Vagina (tissue), 2 donors: ENCODE data around the gene PRTN3.

Experiments
- CTCF ChIP-seq, 3 experiments: fragments of 450-650 bp in 2 of 3; fragments of 200-600 bp in 1 of 3; sonication (generic) in 1 of 3; IDR thresholded peaks; one replicate each; pipeline ENCODE4 v1.5.1; 2017 to 2019; ENCODE audit warnings: antibody characterized with exemption in 3 of 3, mild to moderate bottlenecking in 2 of 3, moderate library complexity in 2 of 3
- POLR2A ChIP-seq, 2 donors: fragments of 450-650 bp; IDR thresholded peaks; one replicate each; pipeline ENCODE4 v1.6.1; 2017; ENCODE audit warnings: antibody characterized with exemption in 2 of 2, mild to moderate bottlenecking in 2 of 2, moderate library complexity in 2 of 2

DNA sequence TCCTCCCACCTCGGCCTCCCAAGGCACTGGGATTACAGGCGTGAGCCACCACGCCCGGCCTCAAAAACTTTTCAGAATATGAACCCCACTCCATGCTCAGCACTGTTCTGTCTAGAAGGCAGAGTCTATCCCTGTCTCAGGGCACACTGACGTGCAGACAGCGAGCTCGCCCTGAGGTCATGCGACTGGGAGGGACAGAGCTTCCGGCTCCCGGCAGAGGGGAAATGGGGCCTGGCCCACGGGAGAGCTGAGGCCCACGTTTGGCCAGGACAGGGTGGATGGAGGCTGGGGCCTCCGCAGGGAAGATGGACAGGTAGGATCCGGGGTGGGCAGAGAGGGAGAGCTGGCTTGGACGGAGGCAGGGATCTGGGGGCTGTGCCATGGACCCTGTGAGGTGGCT is 15.9 kb upstream of the PRTN3 start:
- TF ChIP-seq CTCF (IDR thresholded peaks at IDR 0.05): no peak
- TF ChIP-seq POLR2A (IDR thresholded peaks at IDR 0.05): no peak
